ENCODE measurements around the gene FASTK.

FASTK gene

DNA sequence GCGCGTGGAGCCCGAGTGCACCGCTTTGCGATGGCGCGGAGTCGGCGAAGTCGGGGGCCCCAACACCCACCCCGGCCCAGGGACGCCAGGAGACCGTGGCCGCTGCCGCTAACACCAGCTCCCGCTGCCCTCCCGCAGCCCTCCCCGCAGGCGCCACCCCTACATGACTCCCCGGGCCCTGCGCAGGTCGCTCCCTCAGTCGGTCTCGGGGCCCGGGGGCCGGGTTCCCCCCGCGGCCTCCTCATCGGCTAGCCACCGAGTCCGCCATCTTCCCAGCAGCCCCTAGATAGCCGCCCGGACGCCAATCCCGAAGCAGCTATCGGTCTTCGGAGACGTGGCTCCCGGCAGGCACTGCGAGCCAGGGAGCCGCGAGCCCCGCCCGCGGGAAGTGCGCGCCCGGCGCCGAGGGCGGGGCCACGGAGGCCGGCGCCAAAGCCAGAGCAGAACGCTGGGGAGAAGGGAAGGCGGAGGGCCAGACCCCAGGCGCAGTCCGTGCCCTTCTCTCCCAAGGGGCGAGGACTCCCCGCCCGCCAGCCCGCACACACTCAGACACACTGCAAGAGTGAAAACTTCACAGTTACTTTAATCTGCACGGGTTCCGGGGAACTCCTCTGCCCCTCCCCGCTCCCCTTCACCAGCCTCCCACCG is at the start of gene FASTK:
Gene FASTK (minus strand): TSS at position 288 of the 648 bp plus-strand sequence. CDS start 43 bp downstream, at position 245.
- peaks cover 6% of the 10 kb centered on the region for H3K36me3 Mint-ChIP-seq (ENCODE audit: low read depth)

DNA sequence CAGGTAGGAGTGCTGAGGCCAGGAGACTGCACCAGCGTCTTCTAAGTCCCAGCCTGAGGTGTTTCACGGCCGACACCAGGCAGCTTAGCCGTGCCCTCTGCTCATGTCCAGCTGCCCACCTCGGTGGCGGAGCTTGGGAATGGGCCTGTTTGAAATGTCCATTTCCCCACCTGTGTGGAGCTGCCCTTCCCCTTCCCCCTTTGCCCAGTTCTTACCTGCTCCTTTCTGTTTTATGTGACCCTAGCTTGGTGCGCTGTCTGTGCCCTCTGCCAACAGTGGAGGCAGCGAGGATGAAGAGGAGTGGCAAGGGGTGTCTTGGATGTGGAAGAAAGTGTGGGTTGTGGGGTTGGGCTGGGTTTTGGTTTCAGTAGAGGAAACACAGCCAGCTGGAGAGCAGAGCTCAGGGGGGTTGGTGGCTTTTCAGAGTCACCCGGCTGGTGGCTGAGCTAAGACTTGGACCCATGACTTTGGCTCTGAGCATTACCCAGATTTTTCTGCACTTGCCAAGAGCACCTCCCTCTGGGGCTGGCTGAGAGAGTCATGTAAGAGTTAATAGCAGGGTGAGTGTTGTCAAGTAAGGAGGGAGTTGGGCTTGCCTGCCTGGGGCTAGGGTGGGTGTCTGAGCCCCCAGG is 49.5 kb upstream of the FASTK start:
- Mint-ChIP-seq H3K4me3 (no peak overlapping the region), H3K36me3 (ENCODE audit: low read depth) (peaks cover 3% of the 10 kb centered on the region), H3K4me1 (no peaks in the 10 kb centered on the region), H3K27ac (no peak overlapping the region), H3K27me3 (no peaks in the 10 kb centered on the region), H3K9me3 (no peaks in the 10 kb centered on the region)
- DNase-seq (no peak), ATAC-seq (no peak)

More for the DNA sequence above, at the start of gene FASTK:
- Mint-ChIP-seq H3K4me3 (peak within 1 kb of the TSS; percentile 96), H3K9me3 (no peaks in the 10 kb centered on the region), H3K27ac (peak within 1 kb of the TSS; percentile 87), H3K27me3 (peaks cover 10% of the 10 kb centered on the region), H3K4me1 (peaks cover 41% of the 10 kb centered on the region)
- peak; percentile 81 for ATAC-seq
- peak; percentile 88 for DNase-seq

DNA sequence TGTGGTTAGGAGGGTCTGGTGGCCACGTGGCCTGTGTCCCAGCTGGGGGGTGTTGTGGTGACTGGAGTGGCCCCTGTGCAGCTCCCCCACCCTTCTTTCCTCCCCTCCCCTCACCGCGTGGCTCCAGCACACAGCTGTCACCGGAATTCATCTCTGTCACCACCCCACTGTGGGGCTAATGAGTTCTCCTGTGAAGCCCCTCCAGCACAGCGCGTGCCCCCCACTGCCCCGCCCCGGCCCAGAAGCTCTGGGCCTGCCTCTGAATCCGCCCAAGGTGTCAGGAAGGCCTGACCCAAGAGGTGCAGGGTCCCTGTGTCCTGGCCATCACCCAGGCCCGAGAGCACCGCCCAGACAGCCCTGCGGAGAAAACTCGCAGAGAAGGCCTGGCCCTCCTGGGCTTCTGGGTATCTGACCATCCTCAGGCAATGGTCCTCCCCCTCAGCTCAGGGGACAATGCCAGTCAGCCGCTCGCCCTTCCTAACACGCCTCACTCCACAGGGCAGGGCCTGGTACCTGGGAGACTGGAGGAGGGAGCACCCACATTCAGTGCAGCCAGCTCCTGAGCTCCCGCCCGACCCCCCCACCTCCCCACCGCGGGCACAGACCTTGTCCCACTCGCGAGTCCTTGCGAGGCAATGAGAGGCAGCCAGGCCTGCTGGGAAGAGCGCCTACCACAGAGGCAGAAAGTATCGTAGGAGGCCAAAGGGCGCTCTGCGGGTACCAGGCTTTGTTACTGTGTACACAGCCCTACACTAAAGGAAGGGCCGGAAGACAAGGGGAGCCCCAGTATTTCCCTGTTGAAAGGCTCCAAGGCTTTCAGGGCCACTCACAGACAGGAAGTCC is 48.7 kb upstream of the FASTK start:
- Mint-ChIP-seq H3K27me3 (no peaks in the 10 kb centered on the region), H3K36me3 (ENCODE audit: low read depth) (peaks cover 3% of the 10 kb centered on the region), H3K4me3 (no peak overlapping the region), H3K4me1 (no peaks in the 10 kb centered on the region), H3K9me3 (no peaks in the 10 kb centered on the region), H3K27ac (no peak overlapping the region)
- ATAC-seq (no peak), DNase-seq (no peak)

DNA sequence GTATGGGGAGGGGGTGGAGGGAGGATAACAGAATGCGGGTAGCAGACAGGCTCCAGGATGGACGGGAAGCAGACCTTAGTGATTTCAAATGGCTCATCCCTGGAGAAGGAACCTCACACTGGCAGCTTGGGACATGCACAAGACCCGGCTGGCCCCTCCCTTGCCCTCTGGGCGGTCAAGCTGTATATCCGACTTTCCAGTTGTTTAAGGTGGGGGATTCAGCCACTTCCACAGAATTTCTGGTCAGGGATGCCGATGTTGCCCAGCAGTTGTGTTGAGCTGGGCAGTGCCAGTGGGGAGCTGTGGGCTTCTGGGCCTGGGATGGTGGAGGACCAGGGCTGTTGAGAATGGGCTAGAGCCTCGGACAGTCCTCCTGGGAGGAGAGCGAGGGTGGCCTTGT is 48.1 kb upstream of the FASTK start:
- no peaks in the 10 kb centered on the region for H3K27me3 Mint-ChIP-seq

DNA sequence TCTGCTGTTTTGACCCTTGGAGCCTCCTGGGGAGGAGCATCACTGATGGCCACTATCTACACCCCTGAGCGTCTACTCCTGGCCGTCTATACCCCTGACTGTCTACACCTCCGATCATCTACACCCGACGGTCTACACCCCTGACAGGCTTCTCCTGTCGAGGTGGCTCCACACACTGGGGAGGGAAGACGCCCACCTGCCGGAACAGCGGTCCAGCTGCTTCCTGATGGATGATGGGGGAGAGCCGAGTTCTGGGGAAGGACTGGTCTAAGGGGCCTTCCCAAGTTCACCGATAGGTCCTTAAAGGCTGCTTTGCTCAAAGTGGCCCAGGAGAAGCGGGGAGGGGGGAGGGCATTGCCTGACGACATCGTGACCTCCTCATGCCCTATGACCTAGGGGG is 47.5 kb upstream of the FASTK start:
- no peaks in the 10 kb centered on the region for H3K27me3 Mint-ChIP-seq
- H3K9me3 Mint-ChIP-seq, result no peaks in the 10 kb centered on the region
- peaks cover 5% of the 10 kb centered on the region for H3K36me3 Mint-ChIP-seq (ENCODE audit: low read depth)
- ATAC-seq, result no peak
- no peaks in the 10 kb centered on the region for H3K4me1 Mint-ChIP-seq
- H3K4me3 Mint-ChIP-seq, result no peak overlapping the region
- DNase-seq, result no peak
- no peak overlapping the region for H3K27ac Mint-ChIP-seq

More for the DNA sequence above, 48.1 kb upstream of the FASTK start:
- no peaks in the 10 kb centered on the region for H3K4me1 Mint-ChIP-seq
- H3K4me3 Mint-ChIP-seq, result no peak overlapping the region
- no peaks in the 10 kb centered on the region for H3K9me3 Mint-ChIP-seq
- DNase-seq (no peak), ATAC-seq (no peak)
- peaks cover 4% of the 10 kb centered on the region for H3K36me3 Mint-ChIP-seq (ENCODE audit: low read depth)
- no peak overlapping the region for H3K27ac Mint-ChIP-seq

GRCh38 chr7:151126491-151127137 is 46.0 kb upstream of the FASTK start:
- H3K4me3 Mint-ChIP-seq, result no peak overlapping the region

GRCh38 chr7:151125846-151126481 is 45.4 kb upstream of the FASTK start:
- ATAC-seq, result no peak
- H3K4me3 Mint-ChIP-seq, result no peak overlapping the region
- DNase-seq, result no peak
- no peaks in the 10 kb centered on the region for H3K27me3 Mint-ChIP-seq
- H3K4me1 Mint-ChIP-seq, result no peaks in the 10 kb centered on the region
- H3K27ac Mint-ChIP-seq, result no peak overlapping the region
- H3K9me3 Mint-ChIP-seq, result no peaks in the 10 kb centered on the region
- H3K36me3 Mint-ChIP-seq (ENCODE audit: low read depth), result peaks cover 5% of the 10 kb centered on the region

More at GRCh38 chr7:151126491-151127137, 46.0 kb upstream of the FASTK start:
- DNase-seq (no peak), ATAC-seq (no peak)
- no peaks in the 10 kb centered on the region for H3K4me1 Mint-ChIP-seq
- no peak overlapping the region for H3K27ac Mint-ChIP-seq
- no peaks in the 10 kb centered on the region for H3K9me3 Mint-ChIP-seq
- peaks cover 5% of the 10 kb centered on the region for H3K36me3 Mint-ChIP-seq (ENCODE audit: low read depth)
- no peaks in the 10 kb centered on the region for H3K27me3 Mint-ChIP-seq

DNA sequence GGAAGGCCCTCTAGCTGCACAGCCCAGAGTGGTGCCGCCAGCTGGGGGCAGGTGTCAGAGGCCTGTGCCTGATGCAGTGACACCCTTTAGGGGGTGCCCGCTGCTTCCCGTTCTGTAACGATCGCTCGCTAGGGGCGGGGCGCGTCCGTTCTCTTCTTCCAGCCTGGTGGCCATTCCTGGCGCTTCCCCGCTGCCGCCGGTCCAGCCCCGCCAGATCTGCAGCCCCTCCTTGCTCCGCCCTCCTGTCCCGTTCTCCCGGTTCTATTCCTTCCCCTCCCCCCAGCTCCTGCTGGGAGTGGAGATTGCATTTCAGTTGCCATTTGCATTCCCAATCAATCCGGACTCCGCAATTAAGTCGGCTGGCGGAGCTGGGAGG is 44.8 kb upstream of the FASTK start:
- no peak for DNase-seq
- Mint-ChIP-seq H3K4me1 (no peaks in the 10 kb centered on the region), H3K9me3 (no peaks in the 10 kb centered on the region), H3K27me3 (no peaks in the 10 kb centered on the region), H3K4me3 (no peak overlapping the region), H3K27ac (no peak overlapping the region), H3K36me3 (ENCODE audit: low read depth) (peaks cover 5% of the 10 kb centered on the region)
- ATAC-seq, result no peak

DNA sequence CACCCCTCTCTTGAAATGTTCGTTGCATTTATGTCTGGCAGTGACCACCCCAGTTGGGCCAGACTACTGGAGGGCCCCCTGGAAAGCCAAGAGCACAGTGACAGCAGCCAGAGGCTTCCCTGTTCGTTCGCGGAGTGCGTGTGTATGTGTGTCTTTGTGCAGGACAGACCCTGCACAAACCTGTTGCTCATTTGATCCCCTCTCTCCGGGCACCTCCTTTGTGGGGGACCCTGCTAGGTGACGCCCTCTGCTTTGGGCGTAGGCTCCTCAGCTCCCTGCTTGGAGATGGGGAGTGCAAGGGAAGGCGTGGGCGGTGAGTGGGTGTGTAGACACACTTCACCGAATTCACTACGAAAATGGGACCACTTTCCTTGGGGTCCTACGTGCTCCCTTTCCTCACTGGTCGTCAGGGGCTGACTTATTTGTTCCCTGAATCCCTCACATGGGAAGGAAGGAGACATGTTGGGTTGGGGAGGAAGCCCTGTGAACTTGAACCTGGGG is 44.3 kb upstream of the FASTK start:
- no peak for DNase-seq
- no peak for ATAC-seq
- Mint-ChIP-seq H3K36me3 (ENCODE audit: low read depth) (peaks cover 5% of the 10 kb centered on the region), H3K4me1 (no peaks in the 10 kb centered on the region), H3K27me3 (no peaks in the 10 kb centered on the region), H3K9me3 (no peaks in the 10 kb centered on the region), H3K27ac (no peak overlapping the region), H3K4me3 (no peak overlapping the region)

- Mint-ChIP-seq H3K4me1 (no peaks in the 10 kb centered on the region), H3K4me3 (no peak overlapping the region), H3K27ac (no peak overlapping the region), H3K27me3 (no peaks in the 10 kb centered on the region), H3K9me3 (no peaks in the 10 kb centered on the region), H3K36me3 (ENCODE audit: low read depth) (peaks cover 5% of the 10 kb centered on the region)
- no peak for ATAC-seq
- DNase-seq, result no peak
Measured at GRCh38 chr7:151124481-151124880, 43.9 kb upstream of the FASTK start.

- Mint-ChIP-seq H3K9me3 (no peaks in the 10 kb centered on the region), H3K27ac (no peak overlapping the region), H3K36me3 (ENCODE audit: low read depth) (peaks cover 8% of the 10 kb centered on the region), H3K4me1 (no peaks in the 10 kb centered on the region), H3K4me3 (no peak overlapping the region), H3K27me3 (no peaks in the 10 kb centered on the region)
- ATAC-seq (peak; percentile 84), DNase-seq (peak; percentile 86)
Measured at GRCh38 chr7:151123822-151124464, 43.3 kb upstream of the FASTK start.

- H3K4me1 Mint-ChIP-seq, result no peaks in the 10 kb centered on the region
- DNase-seq, result no peak
- ATAC-seq, result no peak
- H3K9me3 Mint-ChIP-seq, result no peaks in the 10 kb centered on the region
- peaks cover 5% of the 10 kb centered on the region for H3K36me3 Mint-ChIP-seq (ENCODE audit: low read depth)
- no peak overlapping the region for H3K27ac Mint-ChIP-seq
- no peaks in the 10 kb centered on the region for H3K27me3 Mint-ChIP-seq
- no peak overlapping the region for H3K4me3 Mint-ChIP-seq
Measured at GRCh38 chr7:151123158-151123821, 42.7 kb upstream of the FASTK start.

GRCh38 chr7:151122796-151123157 is 42.2 kb upstream of the FASTK start:
- Mint-ChIP-seq H3K4me3 (no peak overlapping the region), H3K9me3 (no peaks in the 10 kb centered on the region), H3K27me3 (no peaks in the 10 kb centered on the region), H3K4me1 (no peaks in the 10 kb centered on the region), H3K36me3 (ENCODE audit: low read depth) (peaks cover 5% of the 10 kb centered on the region), H3K27ac (no peak overlapping the region)
- no peak for DNase-seq
- no peak for ATAC-seq
